ENCODE data around the gene FAM240A.

DNA sequence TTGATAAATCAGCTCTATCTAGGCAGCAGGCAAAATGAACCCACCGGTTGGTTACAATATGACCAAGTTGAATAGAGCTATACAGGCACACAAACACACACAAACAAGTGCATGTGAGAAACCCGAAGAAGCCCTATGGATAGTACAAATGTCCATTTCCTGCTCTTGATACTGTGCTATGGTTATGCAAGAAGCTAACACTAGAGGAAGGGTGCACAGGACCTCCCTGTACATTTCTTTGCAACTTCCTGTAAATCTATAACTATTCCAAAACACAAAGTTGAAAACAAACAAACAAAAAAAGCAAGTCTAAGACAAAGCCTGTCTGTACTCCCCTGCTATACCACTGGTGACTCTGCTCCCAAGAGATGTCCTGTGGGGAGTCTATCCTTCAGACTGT, 8.2 kb upstream of the FAM240A start:
- TF ChIP-seq POLR2A (IDR thresholded peaks at IDR 0.05) (no peak), CTCF (IDR thresholded peaks at IDR 0.05) (no peak)

Measured in tibial nerve (tissue), 3 donors.